Ectodermal cell (in vitro differentiated cells): ENCODE results near the gene ALG12. TPM values are rescaled to one million over a fixed set of nuclear protein-coding genes. Genes with fewer than 3 reads are reported as not detected.

Source experiments
- H3K27ac ChIP-seq: 2 replicates; pipeline ENCODE4 v1.7.0; 2013; ENCODE audit warnings: mild to moderate bottlenecking, low read depth, low read length; ENCODE audit not compliant: insufficient read depth, poor library complexity, severe bottlenecking
- H3K27me3 ChIP-seq: 2 replicates; pipeline ENCODE4 v1.7.0; 2013; ENCODE audit warnings: mild to moderate bottlenecking, low read length; ENCODE audit not compliant: insufficient read depth, control insufficient read depth, poor library complexity, severe bottlenecking
- H3K36me3 ChIP-seq: one replicate; pipeline ENCODE4 v1.7.0; 2013; ENCODE audit warnings: low read length; ENCODE audit not compliant: control insufficient read depth, insufficient read depth
- H3K4me1 ChIP-seq: one replicate; pipeline ENCODE4 v1.7.0; 2013; ENCODE audit warnings: low read length; ENCODE audit not compliant: control insufficient read depth, insufficient read depth
- H3K4me3 ChIP-seq: 2 replicates; pipeline ENCODE4 v1.7.0; 2013; ENCODE audit warnings: low read depth, low read length, control low read depth; ENCODE audit not compliant: insufficient read depth
- H3K9me3 ChIP-seq: 2 replicates; pipeline ENCODE4 v1.7.0; 2013; ENCODE audit warnings: mild to moderate bottlenecking, low read length, moderate library complexity; ENCODE audit not compliant: control insufficient read depth
- WGBS, 2 experiments: methylation state at CpG; one replicate each; pipeline ENCODE4 v1.1.7; 2013; ENCODE audit warnings: missing lambda C conversion rate in 2 of 2; 5-methylcytosine and 5-hydroxymethylcytosine counted together
- polyA plus RNA-seq, 4 experiments: library from polyadenylated mRNA; stranded (reverse); fragments of 50-300 nt; gene quantifications; one replicate each; pipeline ENCODE4 v1.2.3, GENCODE V29; 2013

Gene ALG12
- 16.3 TPM for polyA plus RNA-seq (2013, experiment 1 of 4)
- polyA plus RNA-seq (2013, experiment 2 of 4): 18.9 TPM
- 13.8 TPM for polyA plus RNA-seq (2013, experiment 3 of 4)
- 12.6 TPM for polyA plus RNA-seq (2013, experiment 4 of 4)

DNA sequence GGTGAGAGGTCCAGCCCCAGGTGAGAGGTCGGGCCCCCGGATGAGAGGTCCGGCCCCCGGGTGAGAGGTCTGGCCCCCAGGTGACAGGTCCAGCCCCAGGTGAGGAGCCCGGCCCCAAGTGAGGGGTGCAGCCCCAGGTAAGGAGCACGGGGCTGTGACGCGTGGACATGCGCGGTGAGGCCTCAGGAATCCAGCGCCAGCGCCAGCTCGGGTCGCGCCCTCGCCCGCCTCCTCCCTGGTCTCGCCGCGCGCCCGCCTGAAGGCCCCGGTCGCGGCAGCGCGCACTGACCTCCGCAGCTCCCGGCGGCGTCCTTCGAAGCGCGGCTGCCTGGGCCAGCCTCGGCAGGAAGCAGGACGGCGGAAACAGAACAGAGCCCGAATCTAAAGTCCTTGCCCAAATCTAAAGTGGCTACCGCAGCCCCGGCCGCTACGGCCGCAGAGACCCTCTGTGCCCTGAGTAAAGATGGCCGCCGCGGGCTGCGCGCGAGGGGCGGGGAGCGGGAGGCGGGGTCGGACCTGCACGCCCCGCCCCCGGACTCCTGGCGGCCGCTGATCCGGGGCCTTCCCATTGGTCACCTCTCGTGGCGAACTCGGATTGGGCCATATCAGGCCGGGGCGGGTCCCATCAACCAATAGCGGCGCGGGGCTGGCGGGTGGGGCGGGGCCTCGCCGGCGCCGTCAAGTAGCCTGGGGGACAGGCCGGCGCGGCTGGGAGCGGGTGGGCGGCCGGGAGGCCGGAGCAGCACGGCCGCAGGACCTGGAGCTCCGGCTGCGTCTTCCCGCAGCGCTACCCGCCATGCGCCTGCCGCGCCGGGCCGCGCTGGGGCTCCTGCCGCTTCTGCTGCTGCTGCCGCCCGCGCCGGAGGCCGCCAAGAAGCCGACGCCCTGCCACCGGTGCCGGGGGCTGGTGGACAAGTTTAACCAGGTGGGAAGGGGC lies at the start of gene ALG12, which contains the start of gene CRELD2:
ALG12 (minus strand) TSS at position 465 of the 937 bp plus-strand sequence. CDS start 4,673 bp downstream, outside the sequence.
CRELD2 (plus strand) TSS at position 661 of the 937 bp plus-strand sequence; CDS start at position 797, 136 bp downstream.
- Histone ChIP-seq H3K9me3 (no peaks in the 10 kb centered on the region), H3K36me3 (no peaks in the 10 kb centered on the region), H3K27me3 (no peaks in the 10 kb centered on the region), H3K4me3 (peak within 1 kb of the TSS; percentile 78), H3K27ac (peak within 1 kb of the TSS; percentile 91), H3K4me1 (peaks cover 4% of the 10 kb centered on the region)
- WGBS, 2 experiments: 1% methylated on average over 103 of the region's 103 CpGs

DNA sequence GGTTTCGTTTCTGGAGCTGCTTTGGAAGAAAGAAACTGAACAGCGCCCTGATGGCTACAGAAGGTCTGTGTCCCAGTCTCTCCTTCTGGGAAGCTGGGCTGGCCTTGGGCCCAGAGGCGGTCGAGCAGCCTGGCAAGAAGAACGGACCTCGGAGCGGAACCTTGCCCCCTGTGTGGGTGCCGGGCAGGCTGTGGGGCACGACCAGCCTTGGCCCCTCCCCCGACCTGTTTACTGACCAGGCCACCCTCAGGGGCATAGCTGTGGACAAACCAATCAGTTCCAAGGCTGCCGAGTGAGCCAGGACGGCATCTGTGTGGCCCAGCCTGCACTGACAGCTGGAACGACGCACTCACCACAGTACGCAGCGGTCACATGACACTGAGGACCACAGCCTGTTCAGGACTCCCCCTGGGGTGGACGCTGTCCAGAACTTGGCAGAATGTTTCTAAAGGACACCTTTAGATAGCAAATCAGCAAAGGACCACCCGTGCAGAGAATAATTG lies 49.5 kb upstream of the ALG12 start:
- Histone ChIP-seq H3K4me1 (peaks cover 19% of the 10 kb centered on the region), H3K27me3 (peaks cover 27% of the 10 kb centered on the region), H3K4me3 (no peak overlapping the region), H3K9me3 (no peaks in the 10 kb centered on the region), H3K27ac (no peak overlapping the region), H3K36me3 (peaks cover 14% of the 10 kb centered on the region)
- WGBS, 2 experiments: 80 to 81% methylated on average over 18 of the region's 18 CpGs

DNA sequence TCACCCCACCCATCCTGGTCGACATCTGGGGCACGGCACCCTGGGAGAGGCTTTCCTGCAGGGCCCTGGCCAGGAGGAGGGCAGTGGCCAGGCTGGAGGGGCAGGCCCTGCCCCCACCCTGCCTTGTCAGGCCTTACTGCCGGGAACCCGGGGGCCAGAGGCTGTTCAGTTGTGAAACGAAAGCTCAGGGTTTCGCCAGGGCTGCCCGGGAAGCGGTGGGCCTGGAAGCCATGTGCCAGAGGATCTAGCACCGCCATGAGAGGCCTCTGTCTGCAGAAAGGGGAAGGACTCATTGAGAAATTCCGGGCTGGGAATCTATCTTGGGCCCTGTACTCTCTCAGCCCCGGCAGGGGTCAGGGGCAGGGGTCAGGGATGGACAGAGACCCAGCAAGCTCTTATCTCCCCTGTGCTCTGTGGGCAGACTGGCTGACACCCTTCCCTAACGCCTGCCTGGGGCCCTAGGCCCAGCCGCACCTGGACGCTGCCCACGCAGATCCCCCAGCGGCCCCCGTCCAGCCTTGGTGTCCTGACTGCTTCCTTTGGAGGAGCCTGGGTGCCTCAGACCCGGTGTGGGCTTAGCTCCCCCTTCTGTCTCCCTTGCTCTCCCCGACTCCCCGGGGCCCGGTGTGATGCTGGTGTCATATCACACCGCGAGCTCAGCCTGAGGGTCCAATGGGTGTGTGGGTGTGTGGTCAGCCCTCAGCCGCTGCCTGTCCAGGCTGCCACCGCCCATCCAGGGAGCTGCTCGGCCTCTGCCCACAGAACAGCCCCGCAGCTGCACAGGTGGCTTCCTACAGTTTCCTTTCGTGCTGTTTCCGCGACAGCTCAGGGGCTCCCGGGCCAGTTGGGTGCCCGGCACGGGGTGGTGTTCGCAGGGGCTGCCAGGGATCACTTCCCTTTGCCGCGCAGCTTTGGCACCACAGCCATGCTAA lies 48.8 kb upstream of the ALG12 start:
- Histone ChIP-seq H3K4me3 (no peak overlapping the region), H3K27ac (peak overlapping the region; percentile 44), H3K4me1 (peaks cover 24% of the 10 kb centered on the region), H3K9me3 (no peaks in the 10 kb centered on the region), H3K27me3 (peaks cover 20% of the 10 kb centered on the region), H3K36me3 (peaks cover 16% of the 10 kb centered on the region)
- WGBS, 2 experiments: 85 to 87% methylated on average over 36 of the region's 36 CpGs

DNA sequence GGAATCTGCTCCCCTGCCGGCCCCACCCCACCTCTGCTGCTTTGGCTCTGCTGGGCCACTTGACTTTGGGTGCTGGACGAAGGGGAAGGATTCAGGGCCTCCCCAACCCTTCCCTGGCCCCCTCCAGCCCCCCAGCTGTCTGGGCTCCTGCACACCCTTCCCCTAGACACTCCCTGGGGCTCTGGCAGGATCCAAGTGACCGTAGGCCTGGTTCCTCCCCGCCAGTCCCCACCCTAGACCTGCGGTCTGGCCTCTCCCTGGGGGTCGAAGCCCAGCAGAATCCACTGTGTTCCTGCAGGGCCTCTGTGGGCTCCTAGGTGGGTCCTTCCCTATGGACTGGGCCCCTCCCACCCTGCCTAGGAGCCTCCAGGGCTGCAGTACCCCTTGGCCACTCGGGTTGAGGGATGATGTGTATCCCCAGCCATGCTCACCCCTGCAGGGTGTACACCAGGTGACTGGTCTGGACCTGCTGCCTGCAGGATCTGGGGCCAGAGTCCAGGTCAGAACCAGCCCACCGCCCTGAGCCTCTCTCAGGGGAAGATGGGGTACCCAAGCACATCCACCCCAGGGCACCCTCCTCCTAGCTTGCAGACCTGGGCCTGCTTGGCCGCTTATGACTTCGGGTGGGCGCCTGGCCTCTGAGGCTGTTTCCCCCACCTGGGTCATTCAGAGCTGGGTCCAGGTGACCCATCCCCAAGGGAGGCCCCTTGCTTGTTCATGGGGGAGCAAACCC lies 48.0 kb upstream of the ALG12 start:
- H3K27me3 ChIP-seq: peaks cover 19% of the 10 kb centered on the region
- H3K27ac ChIP-seq: no peak overlapping the region
- no peaks in the 10 kb centered on the region for H3K9me3 ChIP-seq
- no peak overlapping the region for H3K4me3 ChIP-seq
- H3K4me1 ChIP-seq: peaks cover 24% of the 10 kb centered on the region
- peaks cover 16% of the 10 kb centered on the region for H3K36me3 ChIP-seq
- 90 to 93% methylated on average over 11 of the region's 11 CpGs for WGBS, 2 experiments

DNA sequence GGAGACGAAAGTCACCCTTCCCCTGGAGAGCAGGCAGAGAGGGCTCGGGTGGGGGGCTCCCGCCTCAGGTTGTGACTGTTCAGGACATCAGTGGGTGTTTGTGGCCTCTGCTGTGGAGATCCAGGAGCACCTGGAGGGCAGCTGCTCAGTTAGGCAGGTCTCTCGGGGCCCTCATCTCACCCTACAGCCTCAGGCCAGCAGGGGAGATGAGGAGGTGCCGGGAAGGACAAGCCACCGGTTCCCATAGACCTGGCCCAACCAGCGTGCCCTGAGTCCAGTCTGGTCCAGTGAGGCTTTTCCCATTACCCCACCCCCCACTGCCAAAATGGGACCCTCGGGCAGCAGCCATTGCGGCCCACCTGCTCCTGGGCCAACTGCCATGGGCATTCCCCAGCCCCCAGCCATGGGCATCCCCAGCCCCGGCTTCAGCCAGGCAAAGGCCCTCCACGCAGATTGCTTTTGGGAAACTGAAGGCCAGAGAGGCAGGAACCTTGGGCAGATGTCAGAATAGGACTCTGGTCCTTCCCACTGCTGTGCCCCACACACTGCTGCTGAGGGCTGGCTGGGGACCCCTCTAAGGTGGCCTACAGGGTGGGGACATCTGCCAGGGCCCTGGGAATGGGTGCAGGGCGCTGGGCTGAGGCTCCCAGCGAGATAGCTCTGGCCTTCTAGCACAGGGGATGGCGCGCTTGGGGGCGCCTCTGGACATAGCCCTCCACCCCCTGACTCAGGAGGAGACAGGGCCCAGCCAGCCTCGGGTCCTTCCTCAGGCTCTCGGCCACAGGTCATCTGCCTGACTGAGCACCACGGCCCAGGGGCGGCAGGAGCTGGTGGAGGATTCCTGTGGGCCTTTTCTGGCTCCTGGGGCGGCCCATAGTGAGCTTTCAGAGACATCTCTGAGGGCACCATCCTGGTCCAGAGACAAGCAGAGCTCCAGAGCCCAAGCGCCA lies 47.1 kb upstream of the ALG12 start:
- Histone ChIP-seq H3K4me1 (peaks cover 24% of the 10 kb centered on the region), H3K36me3 (peaks cover 16% of the 10 kb centered on the region), H3K9me3 (no peaks in the 10 kb centered on the region), H3K27me3 (peaks cover 13% of the 10 kb centered on the region), H3K4me3 (no peak overlapping the region), H3K27ac (peak overlapping the region; percentile 16)
- WGBS, 2 experiments: 93 to 94% methylated on average over 22 of the region's 22 CpGs

DNA sequence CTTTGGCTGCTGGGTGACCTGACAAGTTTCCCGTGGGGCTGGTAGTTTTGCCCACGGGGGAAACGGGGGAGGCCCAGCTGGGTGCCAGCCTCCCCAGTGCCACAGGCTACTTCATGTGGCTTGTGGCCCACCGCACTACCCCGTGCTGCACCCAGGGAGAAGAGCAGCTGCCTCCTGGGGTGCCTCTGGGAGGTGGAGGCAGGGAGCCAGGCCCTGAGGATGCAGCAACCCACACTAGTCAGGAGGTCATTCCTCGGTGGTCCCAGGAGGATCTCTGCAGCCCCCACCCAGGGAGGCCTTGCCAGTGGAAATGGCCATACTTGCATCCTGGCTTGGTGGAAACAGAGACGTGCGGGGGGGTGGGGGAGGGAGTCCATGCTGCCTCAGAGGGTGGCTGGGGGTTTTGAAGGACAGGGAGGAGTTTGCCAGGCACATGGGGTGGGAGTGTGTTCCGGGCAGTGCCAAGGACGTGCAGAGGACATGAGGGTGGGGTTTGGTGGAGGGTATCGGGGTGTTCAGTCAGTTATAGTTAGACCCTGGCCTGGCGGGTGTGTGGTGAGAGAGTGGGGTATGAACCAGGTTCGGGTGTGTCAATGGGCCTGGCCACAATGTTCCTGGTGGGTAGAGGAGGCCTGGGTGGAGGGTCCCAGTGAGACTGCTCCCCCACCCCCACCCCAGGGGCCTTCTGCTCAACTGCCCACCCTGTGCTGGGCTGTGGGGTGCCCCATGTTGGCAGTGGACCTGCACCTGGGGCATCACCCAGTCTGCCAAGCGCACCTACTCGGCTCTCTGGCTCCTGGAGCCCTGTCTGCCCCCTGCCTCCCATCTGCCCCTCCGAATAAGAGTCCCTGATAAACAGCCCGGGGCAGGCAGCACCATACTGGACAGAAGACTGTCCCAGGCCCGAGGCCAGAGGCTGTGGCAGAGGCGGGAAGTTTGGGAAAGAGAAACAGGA lies 46.2 kb upstream of the ALG12 start:
- H3K36me3 ChIP-seq: peaks cover 16% of the 10 kb centered on the region
- peaks cover 24% of the 10 kb centered on the region for H3K4me1 ChIP-seq
- H3K27ac ChIP-seq: no peak overlapping the region
- peaks cover 9% of the 10 kb centered on the region for H3K27me3 ChIP-seq
- no peak overlapping the region for H3K4me3 ChIP-seq
- WGBS, 2 experiments: 95% methylated on average over 19 of the region's 19 CpGs
- H3K9me3 ChIP-seq: no peaks in the 10 kb centered on the region

DNA sequence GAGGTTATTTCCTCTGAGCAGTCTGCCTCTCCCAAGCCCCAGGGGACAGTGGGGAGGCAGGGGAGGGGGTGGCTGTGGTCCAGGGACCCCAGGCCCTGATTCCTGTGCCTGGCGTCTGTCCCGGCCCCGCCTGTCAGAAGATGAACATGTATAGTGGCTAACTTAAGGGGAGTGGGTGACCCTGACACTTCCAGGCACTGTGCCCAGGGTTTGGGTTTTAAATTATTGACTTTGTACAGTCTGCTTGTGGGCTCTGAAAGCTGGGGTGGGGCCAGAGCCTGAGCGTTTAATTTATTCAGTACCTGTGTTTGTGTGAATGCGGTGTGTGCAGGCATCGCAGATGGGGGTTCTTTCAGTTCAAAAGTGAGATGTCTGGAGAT lies 45.4 kb upstream of the ALG12 start:
- no peak overlapping the region for H3K4me3 ChIP-seq
- H3K27ac ChIP-seq: no peak overlapping the region
- H3K4me1 ChIP-seq: peaks cover 24% of the 10 kb centered on the region

More for the DNA sequence above, 45.4 kb upstream of the ALG12 start:
- Histone ChIP-seq H3K27me3 (peaks cover 9% of the 10 kb centered on the region), H3K9me3 (no peaks in the 10 kb centered on the region), H3K36me3 (peaks cover 16% of the 10 kb centered on the region)
- 78 to 82% methylated on average over 5 to 6 of the region's 6 CpGs for WGBS, 2 experiments
